Fibroblast of pulmonary artery (primary cell): ENCODE measurements around the gene GMPPA.

Experiments
- DNase-seq: peaks from one replicate; pipeline ENCODE4 v3.0.0-alpha.2; 2010; ENCODE audit warnings: low read depth
- H3K4me3 ChIP-seq: replicated peaks from 2 replicates; pipeline ENCODE4 v1.5.1; 2011; ENCODE audit warnings: low read depth, mild to moderate bottlenecking, control low read depth, low read length, moderate library complexity
- CTCF ChIP-seq: IDR thresholded peaks from 2 replicates; pipeline ENCODE4 v1.5.1; 2011; ENCODE audit warnings: mild to moderate bottlenecking, control low read depth, low read length, inconsistent platforms; ENCODE audit errors: missing control alignments

GMPPA gene

GRCh38 chr2:219521066-219521880 is 22.6 kb downstream of the GMPPA start:
- peak; percentile 37 for DNase-seq
- peak; percentile 88 for TF ChIP-seq CTCF
- H3K4me3 ChIP-seq, result no peak overlapping the region

- DNase-seq, result peak; percentile 46
- no peak for TF ChIP-seq CTCF
- H3K4me3 ChIP-seq, result no peak overlapping the region
Measured at GRCh38 chr2:219522111-219523030, 23.7 kb downstream of the GMPPA start.

- no peak overlapping the region for H3K4me3 ChIP-seq
Measured at GRCh38 chr2:219523031-219523671, 24.5 kb downstream of the GMPPA start.

GRCh38 chr2:219524817-219525216 is 26.1 kb downstream of the GMPPA start:
- DNase-seq, result no peak
- no peak for TF ChIP-seq CTCF
- H3K4me3 ChIP-seq, result no peak overlapping the region

More at GRCh38 chr2:219523031-219523671, 24.5 kb downstream of the GMPPA start:
- no peak for DNase-seq
- no peak for TF ChIP-seq CTCF

GRCh38 chr2:219525533-219526232 is 27.0 kb downstream of the GMPPA start:
- DNase-seq, result no peak
- no peak overlapping the region for H3K4me3 ChIP-seq
- TF ChIP-seq CTCF, result no peak
